ENCODE results near the gene VIPR2.

GRCh38 chr7:159137906-159138305 is 6.8 kb downstream of the VIPR2 start:
- TF ChIP-seq, protein P1, sequence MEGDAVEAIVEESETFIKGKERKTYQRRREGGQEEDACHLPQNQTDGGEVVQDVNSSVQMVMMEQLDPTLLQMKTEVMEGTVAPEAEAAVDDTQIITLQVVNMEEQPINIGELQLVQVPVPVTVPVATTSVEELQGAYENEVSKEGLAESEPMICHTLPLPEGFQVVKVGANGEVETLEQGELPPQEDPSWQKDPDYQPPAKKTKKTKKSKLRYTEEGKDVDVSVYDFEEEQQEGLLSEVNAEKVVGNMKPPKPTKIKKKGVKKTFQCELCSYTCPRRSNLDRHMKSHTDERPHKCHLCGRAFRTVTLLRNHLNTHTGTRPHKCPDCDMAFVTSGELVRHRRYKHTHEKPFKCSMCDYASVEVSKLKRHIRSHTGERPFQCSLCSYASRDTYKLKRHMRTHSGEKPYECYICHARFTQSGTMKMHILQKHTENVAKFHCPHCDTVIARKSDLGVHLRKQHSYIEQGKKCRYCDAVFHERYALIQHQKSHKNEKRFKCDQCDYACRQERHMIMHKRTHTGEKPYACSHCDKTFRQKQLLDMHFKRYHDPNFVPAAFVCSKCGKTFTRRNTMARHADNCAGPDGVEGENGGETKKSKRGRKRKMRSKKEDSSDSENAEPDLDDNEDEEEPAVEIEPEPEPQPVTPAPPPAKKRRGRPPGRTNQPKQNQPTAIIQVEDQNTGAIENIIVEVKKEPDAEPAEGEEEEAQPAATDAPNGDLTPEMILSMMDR (conservative IDR thresholded peaks at IDR 0.05; ENCODE audit: low read depth, low read length): no peak
- TF ChIP-seq EZH2 (IDR thresholded peaks at IDR 0.05; ENCODE audit: borderline replicate concordance, low read depth, low read length, poor library complexity, severe bottlenecking): no peak
